ENCODE data around the gene KIFC3. TPM values are rescaled to one million over a fixed set of nuclear protein-coding genes. Genes with fewer than 3 reads are reported as not detected.
A peak's percentile ranks its signal among the peaks of the same experiment; 100 is the strongest.
"Not testable (repeated sequence)": the region's sequence is repeated elsewhere in the genome, so short reads cannot be mapped to it uniquely, and the experiment has no call there.

KIFC3 gene
- total RNA-seq, 1 donor from 2014 or later: 96.9 TPM

DNA sequence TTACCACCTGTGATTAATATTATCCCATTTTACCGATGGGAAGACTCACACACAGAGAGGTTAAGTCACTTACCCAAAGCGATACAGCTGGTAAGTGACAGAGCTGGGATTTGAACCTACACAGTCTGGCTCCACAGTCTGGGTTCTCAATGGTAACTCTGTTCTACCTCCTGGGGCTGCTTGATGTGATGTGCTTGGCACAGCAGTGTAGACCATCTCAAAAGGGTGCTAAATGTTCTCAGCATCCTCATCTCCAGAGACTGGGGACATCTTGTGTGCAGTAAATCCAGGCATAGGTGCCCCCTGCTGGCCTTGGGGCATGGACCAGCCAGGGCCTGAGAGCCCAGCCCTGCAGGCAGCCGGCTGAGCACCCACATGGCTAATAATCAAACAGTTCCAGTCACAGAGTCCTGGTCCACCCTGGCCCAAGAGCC is 82.1 kb downstream of the KIFC3 start:
- H3K9ac ChIP-seq (ENCODE audit: low read length): no peak overlapping the region
- H3K36me3 Mint-ChIP-seq (ENCODE audit: low read depth, unreplicated experiment): no peaks in the 10 kb centered on the region
- no peak overlapping the region for H3K4me2 ChIP-seq (ENCODE audit: low read length)
- FAIRE-seq (no peak), DNase-seq (ENCODE audit: low read depth) (peak; percentile 8)
- H3K27ac ChIP-seq (ENCODE audit: low read depth, low read length): no peak overlapping the region
- no peak overlapping the region for H3K4me3 Mint-ChIP-seq (ENCODE audit: unreplicated experiment)
- no peaks in the 10 kb centered on the region for H3K4me1 ChIP-seq (ENCODE audit: insufficient read depth, low read length)
- H3K79me2 ChIP-seq (ENCODE audit: insufficient read depth, low read length): no peaks in the 10 kb centered on the region
- H3K27me3 ChIP-seq (ENCODE audit: insufficient read depth, low read length): peaks cover 4% of the 10 kb centered on the region
- no peak overlapping the region for H2AFZ ChIP-seq (ENCODE audit: low read depth, low read length)
- no peaks in the 10 kb centered on the region for H3K36me3 ChIP-seq (ENCODE audit: insufficient read depth, low read length)
- H3K9me3 ChIP-seq (ENCODE audit: insufficient read depth, low read depth, low read length): no peaks in the 10 kb centered on the region
- H3K4me3 ChIP-seq (ENCODE audit: insufficient read depth, low read depth, low read length): no peak overlapping the region
- TF ChIP-seq, protein P1, sequence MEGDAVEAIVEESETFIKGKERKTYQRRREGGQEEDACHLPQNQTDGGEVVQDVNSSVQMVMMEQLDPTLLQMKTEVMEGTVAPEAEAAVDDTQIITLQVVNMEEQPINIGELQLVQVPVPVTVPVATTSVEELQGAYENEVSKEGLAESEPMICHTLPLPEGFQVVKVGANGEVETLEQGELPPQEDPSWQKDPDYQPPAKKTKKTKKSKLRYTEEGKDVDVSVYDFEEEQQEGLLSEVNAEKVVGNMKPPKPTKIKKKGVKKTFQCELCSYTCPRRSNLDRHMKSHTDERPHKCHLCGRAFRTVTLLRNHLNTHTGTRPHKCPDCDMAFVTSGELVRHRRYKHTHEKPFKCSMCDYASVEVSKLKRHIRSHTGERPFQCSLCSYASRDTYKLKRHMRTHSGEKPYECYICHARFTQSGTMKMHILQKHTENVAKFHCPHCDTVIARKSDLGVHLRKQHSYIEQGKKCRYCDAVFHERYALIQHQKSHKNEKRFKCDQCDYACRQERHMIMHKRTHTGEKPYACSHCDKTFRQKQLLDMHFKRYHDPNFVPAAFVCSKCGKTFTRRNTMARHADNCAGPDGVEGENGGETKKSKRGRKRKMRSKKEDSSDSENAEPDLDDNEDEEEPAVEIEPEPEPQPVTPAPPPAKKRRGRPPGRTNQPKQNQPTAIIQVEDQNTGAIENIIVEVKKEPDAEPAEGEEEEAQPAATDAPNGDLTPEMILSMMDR (IDR thresholded peaks at IDR 0.05; ENCODE audit: insufficient read depth, low read depth, low read length): peak; percentile 59
- no peak for TF ChIP-seq EZH2 (IDR thresholded peaks at IDR 0.05; ENCODE audit: insufficient read depth, low read length)
- H3K9me3 Mint-ChIP-seq (ENCODE audit: unreplicated experiment): no peaks in the 10 kb centered on the region
- H3K27me3 Mint-ChIP-seq (ENCODE audit: low read depth, unreplicated experiment): peaks cover 29% of the 10 kb centered on the region
- H4K20me1 ChIP-seq (ENCODE audit: insufficient read depth, low read length): no peaks in the 10 kb centered on the region
- H3K4me1 Mint-ChIP-seq (ENCODE audit: low read depth, unreplicated experiment): no peaks in the 10 kb centered on the region
- H3K27ac Mint-ChIP-seq (ENCODE audit: unreplicated experiment): no peak overlapping the region

DNA sequence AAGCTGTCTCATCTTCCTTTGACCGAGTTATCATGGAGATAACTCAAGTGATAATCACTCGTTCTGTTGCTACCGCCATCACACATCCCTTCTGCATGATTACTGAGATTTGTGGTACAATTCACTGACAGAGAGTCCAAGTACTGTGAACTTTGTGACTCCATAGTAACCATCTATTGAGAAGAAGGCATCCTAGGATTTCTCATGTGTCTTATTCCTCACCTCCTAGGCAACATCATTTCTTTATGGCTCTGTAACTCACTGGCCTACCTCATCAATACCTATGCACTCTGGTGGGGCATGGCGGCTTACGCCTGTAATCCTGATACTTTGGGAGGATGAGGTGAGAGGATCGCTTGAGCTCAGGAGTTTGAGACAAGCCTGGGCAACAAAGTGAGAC is 88.2 kb downstream of the KIFC3 start:
- Histone ChIP-seq H3K4me1 (ENCODE audit: insufficient read depth, low read length) (no peaks in the 10 kb centered on the region), H3K9me3 (ENCODE audit: insufficient read depth, low read depth, low read length) (no peaks in the 10 kb centered on the region), H3K9ac (ENCODE audit: low read length) (no peak overlapping the region), H3K36me3 (ENCODE audit: insufficient read depth, low read length) (no peaks in the 10 kb centered on the region), H3K27me3 (ENCODE audit: insufficient read depth, low read length) (peaks cover 32% of the 10 kb centered on the region), H3K79me2 (ENCODE audit: insufficient read depth, low read length) (no peaks in the 10 kb centered on the region), H2AFZ (ENCODE audit: low read depth, low read length) (no peak overlapping the region), H3K4me2 (ENCODE audit: low read length) (no peak overlapping the region), H3K4me3 (ENCODE audit: insufficient read depth, low read depth, low read length) (no peak overlapping the region), H4K20me1 (ENCODE audit: insufficient read depth, low read length) (no peaks in the 10 kb centered on the region), H3K27ac (ENCODE audit: low read depth, low read length) (no peak overlapping the region)
- no peaks in the 10 kb centered on the region for H3K36me3 Mint-ChIP-seq (ENCODE audit: low read depth, unreplicated experiment)
- H3K27me3 Mint-ChIP-seq (ENCODE audit: low read depth, unreplicated experiment): peaks cover 37% of the 10 kb centered on the region
- H3K27ac Mint-ChIP-seq (ENCODE audit: unreplicated experiment): no peak overlapping the region
- no peak for FAIRE-seq
- TF ChIP-seq, protein P1 (IDR thresholded peaks at IDR 0.05; ENCODE audit: insufficient read depth, low read depth, low read length): no peak
- TF ChIP-seq EZH2 (IDR thresholded peaks at IDR 0.05; ENCODE audit: insufficient read depth, low read length): no peak
- no peaks in the 10 kb centered on the region for H3K9me3 Mint-ChIP-seq (ENCODE audit: unreplicated experiment)
- H3K4me3 Mint-ChIP-seq (ENCODE audit: unreplicated experiment): no peak overlapping the region
- H3K4me1 Mint-ChIP-seq (ENCODE audit: low read depth, unreplicated experiment): no peaks in the 10 kb centered on the region
- no peak for DNase-seq (ENCODE audit: low read depth)

DNA sequence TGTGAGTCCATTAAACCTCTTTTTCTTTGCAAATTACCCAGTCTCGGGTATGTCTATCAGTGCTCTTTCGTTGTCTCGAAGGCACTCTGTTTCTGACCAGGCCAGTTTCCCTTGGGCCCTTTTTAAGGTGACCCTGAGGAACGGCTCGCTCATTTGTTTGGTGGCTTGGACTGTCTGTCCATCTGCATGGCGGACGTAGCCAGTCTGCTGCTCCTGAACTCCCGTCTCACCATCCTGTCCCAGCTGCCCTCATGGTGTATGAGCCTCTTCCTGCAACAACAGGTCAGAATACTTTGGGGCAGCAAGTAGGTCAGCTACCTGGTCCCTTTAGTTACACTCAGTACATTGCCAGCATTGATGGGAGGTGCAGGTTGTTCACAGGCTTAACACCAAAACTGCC is 88.7 kb downstream of the KIFC3 start:
- no peak overlapping the region for H3K9ac ChIP-seq (ENCODE audit: low read length)
- DNase-seq (ENCODE audit: low read depth) (no peak), FAIRE-seq (no peak)
- peaks cover 37% of the 10 kb centered on the region for H3K27me3 Mint-ChIP-seq (ENCODE audit: low read depth, unreplicated experiment)
- no peaks in the 10 kb centered on the region for H3K9me3 ChIP-seq (ENCODE audit: insufficient read depth, low read depth, low read length)
- no peak overlapping the region for H3K27ac ChIP-seq (ENCODE audit: low read depth, low read length)
- no peaks in the 10 kb centered on the region for H3K36me3 Mint-ChIP-seq (ENCODE audit: low read depth, unreplicated experiment)
- no peak overlapping the region for H3K4me3 ChIP-seq (ENCODE audit: insufficient read depth, low read depth, low read length)
- TF ChIP-seq, protein P1 (IDR thresholded peaks at IDR 0.05; ENCODE audit: insufficient read depth, low read depth, low read length): no peak
- no peak for TF ChIP-seq EZH2 (IDR thresholded peaks at IDR 0.05; ENCODE audit: insufficient read depth, low read length)
- no peak overlapping the region for H3K4me2 ChIP-seq (ENCODE audit: low read length)
- no peaks in the 10 kb centered on the region for H3K36me3 ChIP-seq (ENCODE audit: insufficient read depth, low read length)
- H2AFZ ChIP-seq (ENCODE audit: low read depth, low read length): peak overlapping the region; percentile 4
- H4K20me1 ChIP-seq (ENCODE audit: insufficient read depth, low read length): no peaks in the 10 kb centered on the region
- H3K4me1 ChIP-seq (ENCODE audit: insufficient read depth, low read length): no peaks in the 10 kb centered on the region
- H3K79me2 ChIP-seq (ENCODE audit: insufficient read depth, low read length): no peaks in the 10 kb centered on the region
- H3K4me1 Mint-ChIP-seq (ENCODE audit: low read depth, unreplicated experiment): no peaks in the 10 kb centered on the region
- H3K27ac Mint-ChIP-seq (ENCODE audit: unreplicated experiment): no peak overlapping the region
- H3K4me3 Mint-ChIP-seq (ENCODE audit: unreplicated experiment): no peak overlapping the region
- H3K27me3 ChIP-seq (ENCODE audit: insufficient read depth, low read length): peaks cover 32% of the 10 kb centered on the region
- H3K9me3 Mint-ChIP-seq (ENCODE audit: unreplicated experiment): no peaks in the 10 kb centered on the region

DNA sequence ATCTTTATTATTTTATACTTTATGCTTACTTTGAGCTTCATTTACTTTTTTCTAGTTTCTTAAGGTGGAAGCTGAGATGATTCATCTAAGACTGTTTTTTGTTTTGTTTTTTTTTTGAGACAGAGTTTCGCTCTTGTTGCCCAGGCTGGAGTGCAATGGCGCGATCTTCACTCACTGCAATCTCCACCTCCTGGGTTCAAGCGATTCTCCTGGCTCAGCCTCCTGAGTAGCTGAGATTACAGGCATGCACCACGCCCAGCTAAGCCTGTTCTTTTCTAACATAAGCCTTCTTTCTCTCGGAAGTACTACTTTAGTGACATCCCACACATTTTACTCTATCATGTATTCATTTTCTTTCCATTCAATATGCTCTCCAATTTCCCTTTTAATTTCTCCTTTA is 89.7 kb downstream of the KIFC3 start:
- not testable (repeated sequence) for H3K4me3 ChIP-seq (ENCODE audit: insufficient read depth, low read depth, low read length); H2AFZ ChIP-seq (ENCODE audit: low read depth, low read length); FAIRE-seq; H3K36me3 ChIP-seq (ENCODE audit: insufficient read depth, low read length); H3K4me3 Mint-ChIP-seq (ENCODE audit: unreplicated experiment); H3K4me1 ChIP-seq (ENCODE audit: insufficient read depth, low read length); H3K27ac ChIP-seq (ENCODE audit: low read depth, low read length); H3K9me3 Mint-ChIP-seq (ENCODE audit: unreplicated experiment); H4K20me1 ChIP-seq (ENCODE audit: insufficient read depth, low read length); H3K9ac ChIP-seq (ENCODE audit: low read length); H3K36me3 Mint-ChIP-seq (ENCODE audit: low read depth, unreplicated experiment); H3K4me2 ChIP-seq (ENCODE audit: low read length); H3K79me2 ChIP-seq (ENCODE audit: insufficient read depth, low read length); H3K4me1 Mint-ChIP-seq (ENCODE audit: low read depth, unreplicated experiment); H3K9me3 ChIP-seq (ENCODE audit: insufficient read depth, low read depth, low read length); H3K27ac Mint-ChIP-seq (ENCODE audit: unreplicated experiment); DNase-seq (ENCODE audit: low read depth)
- H3K27me3 Mint-ChIP-seq (ENCODE audit: low read depth, unreplicated experiment): peaks cover 39% of the 10 kb centered on the region
- peaks cover 32% of the 10 kb centered on the region for H3K27me3 ChIP-seq (ENCODE audit: insufficient read depth, low read length)
